SIG-M5 treated with dmso at 0.1 percent for 504 hours (cell line): ENCODE data around the gene NTNG1.

Experiments
- DNase-seq: peaks from one replicate; lab custom pipeline; 2025; ENCODE audit not compliant: unreplicated experiment; lab: John Stamatoyannopoulos, UW

Gene NTNG1

GRCh38 chr1:107323784-107324183 is 182.9 kb downstream of the NTNG1 start:
- DNase-seq: no peak

DNA sequence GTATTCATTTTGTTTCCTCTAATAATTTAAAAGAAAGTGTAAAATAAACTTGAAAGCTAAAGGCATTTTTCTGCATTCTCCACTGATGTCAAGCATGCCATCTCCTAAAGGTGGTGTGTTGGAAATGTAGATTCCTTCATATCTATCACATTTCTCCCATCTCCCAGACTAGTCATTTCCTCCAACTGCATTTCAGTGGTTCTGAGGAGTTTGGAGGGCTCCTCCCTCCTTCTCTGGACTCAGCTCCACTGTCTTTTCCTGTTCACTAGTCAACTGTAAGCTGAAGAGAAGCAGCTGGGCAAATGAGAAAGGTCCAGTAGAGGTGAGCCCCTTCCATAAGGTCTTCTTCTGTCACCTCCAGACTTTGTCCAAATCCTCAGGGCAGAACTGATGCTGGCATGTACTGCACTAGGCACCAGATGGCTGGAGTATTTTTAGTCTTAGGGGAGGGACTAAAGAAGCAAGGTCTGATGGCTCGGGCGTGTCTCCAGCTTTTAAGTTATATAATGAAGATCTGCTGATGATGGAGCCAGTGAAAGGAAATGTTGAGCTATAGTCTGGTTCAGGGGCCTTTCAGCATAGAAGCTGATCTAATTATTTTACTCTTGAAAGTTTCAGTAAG is 186.1 kb downstream of the NTNG1 start:
- DNase-seq: no peak

- no peak for DNase-seq
These were observed 186.6 kb downstream of the NTNG1 start for GRCh38 chr1:107327446-107327845.

- no peak for DNase-seq
These were observed 187.2 kb downstream of the NTNG1 start for GRCh38 chr1:107328087-107328486.

DNA sequence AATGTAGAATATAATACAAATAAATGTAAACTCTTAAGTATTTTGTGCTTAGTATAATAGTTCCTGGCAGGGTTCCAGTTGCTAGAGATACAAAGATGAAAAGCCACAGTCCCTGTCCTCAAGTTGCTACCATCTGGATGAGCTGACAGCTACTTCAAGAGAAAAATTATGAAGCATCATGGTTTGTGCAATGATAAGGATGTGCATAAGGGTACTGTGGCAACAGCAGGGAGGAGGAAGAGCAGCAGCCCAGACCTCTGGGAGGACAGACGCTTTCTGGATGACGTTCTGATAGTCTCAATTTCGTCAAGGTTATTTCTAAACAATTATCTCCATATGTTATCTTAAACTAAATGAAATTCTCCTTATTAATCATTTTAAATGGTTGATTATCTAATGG is 198.9 kb downstream of the NTNG1 start:
- no peak for DNase-seq

- DNase-seq: no peak
These were observed 201.5 kb downstream of the NTNG1 start for GRCh38 chr1:107342316-107342715.

- no peak for DNase-seq
These were observed 201.9 kb downstream of the NTNG1 start for GRCh38 chr1:107342768-107343167.

DNA sequence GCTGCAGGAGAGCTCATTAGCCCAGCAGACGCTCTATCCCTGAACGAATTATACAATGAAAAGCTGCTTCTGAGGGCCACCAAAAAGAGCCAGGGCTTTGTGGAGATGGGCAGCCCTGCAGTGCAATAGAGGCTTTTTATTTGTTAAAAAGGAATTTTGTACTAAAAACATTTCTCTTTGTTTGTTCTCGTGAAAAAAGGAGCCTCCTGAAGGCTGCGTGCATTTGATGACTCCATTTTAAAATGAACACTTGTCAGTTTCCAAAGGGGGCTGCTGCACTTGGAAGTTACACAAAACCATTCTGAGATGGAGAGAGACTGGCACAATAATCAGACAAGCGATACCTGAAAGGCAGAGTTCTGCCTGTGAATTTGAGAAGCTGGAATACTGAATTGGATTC is 202.8 kb downstream of the NTNG1 start:
- no peak for DNase-seq

- no peak for DNase-seq
These were observed 203.5 kb downstream of the NTNG1 start for GRCh38 chr1:107344268-107344760.

GRCh38 chr1:107344836-107345235 is 204.0 kb downstream of the NTNG1 start:
- DNase-seq: no peak

- no peak for DNase-seq
These were observed 212.0 kb downstream of the NTNG1 start for GRCh38 chr1:107352850-107353249.

DNA sequence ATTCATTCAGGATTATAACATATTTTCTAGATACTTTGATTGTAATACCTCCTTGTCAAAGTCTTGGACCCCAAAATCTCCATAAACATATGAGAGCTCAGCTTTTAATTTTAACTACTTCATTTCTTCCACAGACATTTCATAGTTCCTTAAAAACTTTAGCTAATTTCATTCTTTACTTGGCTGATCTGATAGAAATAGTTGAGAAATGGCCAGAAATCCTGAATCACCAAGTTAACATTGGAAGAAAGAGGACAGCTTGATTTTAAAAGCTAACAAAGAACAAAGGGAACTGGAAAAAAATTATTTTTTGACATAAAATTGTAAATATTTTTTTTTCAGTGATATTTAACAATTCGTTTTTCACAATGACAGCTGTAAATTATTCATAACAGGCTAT is 216.5 kb downstream of the NTNG1 start:
- DNase-seq: no peak

GRCh38 chr1:107358619-107359327 is 217.9 kb downstream of the NTNG1 start:
- DNase-seq: no peak

DNA sequence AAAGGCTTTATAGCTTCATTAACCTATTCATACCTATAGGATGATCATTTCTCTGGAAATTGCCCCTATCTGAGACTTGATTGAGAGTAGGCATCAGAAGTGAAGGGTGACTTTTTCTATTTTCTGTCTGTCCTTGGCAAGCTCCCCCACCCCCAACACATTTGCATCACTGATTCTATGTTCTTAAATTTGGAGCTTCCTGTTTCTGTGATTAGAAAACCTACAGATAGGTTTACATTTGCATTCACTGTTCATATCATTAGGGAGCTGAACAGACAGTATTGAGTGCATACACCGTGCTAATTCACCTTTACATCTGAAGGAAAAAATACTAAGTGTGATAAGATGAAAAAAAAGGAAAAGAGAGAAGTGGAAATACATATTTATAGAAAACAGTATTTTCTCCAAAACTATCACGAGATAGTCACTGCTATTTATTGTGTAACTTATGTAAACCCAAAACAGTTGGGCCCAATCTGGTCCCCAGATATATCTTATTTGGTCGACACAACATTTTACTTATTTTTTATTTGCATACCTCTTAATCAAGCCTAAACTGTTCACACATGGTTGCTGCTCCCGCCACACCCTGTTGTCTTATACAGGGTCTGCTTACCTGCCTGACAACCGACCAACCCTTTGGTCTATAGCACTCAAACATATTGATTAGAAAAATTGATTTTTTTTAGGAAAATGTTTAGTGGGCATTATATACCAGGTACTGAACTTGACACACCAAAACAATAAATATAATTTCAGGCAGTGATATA is 218.8 kb downstream of the NTNG1 start:
- no peak for DNase-seq

DNA sequence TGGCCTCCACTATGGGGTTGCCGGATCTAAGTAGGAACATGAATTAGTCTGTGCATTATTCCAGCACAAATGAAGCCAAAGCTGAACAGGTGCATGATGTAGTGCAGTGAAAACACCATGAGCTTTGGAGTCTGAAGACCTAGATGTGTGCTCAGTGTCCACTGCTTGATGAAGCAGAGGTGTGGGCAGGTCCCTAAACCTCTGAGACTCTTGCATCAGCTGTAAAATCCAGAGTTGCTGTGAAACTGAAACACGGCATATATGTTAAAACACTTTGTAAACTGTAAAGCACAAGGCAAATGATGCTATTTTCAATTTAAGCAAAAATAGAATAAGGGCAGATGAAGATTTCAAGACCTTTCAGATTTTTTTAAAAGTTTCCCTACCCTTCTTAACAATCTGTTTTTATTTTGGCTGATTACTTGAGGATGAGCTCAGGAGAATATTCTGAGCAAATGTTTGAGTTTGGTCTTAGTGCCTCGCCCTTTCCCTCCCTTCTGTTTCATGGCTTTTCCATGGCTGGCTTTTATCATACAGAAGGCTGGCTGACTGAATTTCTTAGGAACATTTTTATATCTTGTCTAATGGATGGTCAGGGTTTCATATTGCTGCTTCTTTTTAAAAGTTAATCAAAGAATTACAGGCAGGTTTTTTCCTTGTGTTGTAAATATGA is 221.8 kb downstream of the NTNG1 start:
- no peak for DNase-seq

DNA sequence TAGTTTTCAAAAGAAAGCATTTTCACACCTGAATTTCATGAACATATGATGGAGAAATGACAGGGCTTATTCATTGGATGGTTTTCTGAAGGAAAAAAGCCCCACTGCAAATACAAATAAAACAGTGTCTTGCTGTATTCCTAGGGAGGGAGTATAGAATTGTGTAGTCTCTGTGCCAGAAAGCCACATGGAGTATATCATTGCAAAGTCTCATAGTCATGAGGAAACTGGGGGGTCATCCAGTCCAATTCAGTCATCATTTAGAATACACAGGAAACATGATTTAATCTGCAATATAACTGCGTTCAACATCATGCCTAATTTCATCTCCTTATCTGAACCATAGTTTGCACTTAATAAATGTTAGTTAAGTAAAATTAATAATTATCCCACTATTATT is 222.3 kb downstream of the NTNG1 start:
- no peak for DNase-seq

- DNase-seq: no peak
These were observed 224.8 kb downstream of the NTNG1 start for GRCh38 chr1:107365527-107366240.

- peak; percentile 30 for DNase-seq
These were observed 237.6 kb downstream of the NTNG1 start for GRCh38 chr1:107378426-107378825.

DNA sequence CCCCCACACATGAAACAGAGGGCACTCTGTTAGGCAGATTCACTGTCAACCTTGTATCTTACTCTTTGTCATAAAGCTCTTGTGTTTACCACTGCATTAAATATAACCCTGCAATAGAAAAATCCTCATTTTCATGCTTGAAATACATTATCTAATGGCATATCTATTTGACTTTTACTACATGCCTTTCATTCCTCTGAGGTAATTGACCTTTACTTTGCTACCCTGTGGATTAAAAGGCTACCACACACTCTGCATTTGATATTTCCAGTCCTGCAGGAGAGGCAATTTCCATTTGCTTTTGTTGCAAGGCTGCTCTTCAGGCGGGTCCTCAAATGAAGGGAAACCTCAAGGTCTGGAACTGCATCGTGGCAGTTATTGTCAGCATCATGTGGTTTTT is 238.0 kb downstream of the NTNG1 start:
- DNase-seq: no peak

GRCh38 chr1:107379826-107380225 is 239.0 kb downstream of the NTNG1 start:
- no peak for DNase-seq
